Rectal smooth muscle tissue (tissue), 1 donor: ENCODE measurements around the gene PCCB.
"Not testable (repeated sequence)": the region's sequence is repeated elsewhere in the genome, so short reads cannot be mapped to it uniquely, and the experiment has no call there.

Experiments used
- H3K27ac ChIP-seq: one replicate; pipeline ENCODE4 v1.7.0; 2013; ENCODE audit warnings: low read depth, low read length, inconsistent platforms
- H3K27me3 ChIP-seq: one replicate; pipeline ENCODE4 v1.7.0; 2013; ENCODE audit warnings: low read length; ENCODE audit not compliant: control insufficient read depth, insufficient read depth
- H3K36me3 ChIP-seq: one replicate; pipeline ENCODE4 v1.7.0; 2013; ENCODE audit warnings: low read length; ENCODE audit not compliant: control insufficient read depth, insufficient read depth
- H3K4me1 ChIP-seq: one replicate; pipeline ENCODE4 v1.7.0; 2013; ENCODE audit warnings: low read length; ENCODE audit not compliant: control insufficient read depth, insufficient read depth
- H3K4me3 ChIP-seq: one replicate; pipeline ENCODE4 v1.7.0; 2013; ENCODE audit warnings: low read length
- H3K9ac ChIP-seq: one replicate; pipeline ENCODE4 v1.7.0; 2013; ENCODE audit warnings: low read length

Gene PCCB

GRCh38 chr3:136267235-136267634, 17.1 kb downstream of the PCCB start:
- H3K4me3 ChIP-seq = no peak overlapping the region
- H3K36me3 ChIP-seq = no peaks in the 10 kb centered on the region
- no peak overlapping the region for H3K27ac ChIP-seq

GRCh38 chr3:136270179-136270578, 20.0 kb downstream of the PCCB start:
- Histone ChIP-seq H3K9ac (no peak overlapping the region), H3K36me3 (no peaks in the 10 kb centered on the region), H3K4me1 (no peaks in the 10 kb centered on the region), H3K27me3 (no peaks in the 10 kb centered on the region), H3K4me3 (no peak overlapping the region), H3K27ac (no peak overlapping the region)

More at GRCh38 chr3:136267235-136267634, 17.1 kb downstream of the PCCB start:
- Histone ChIP-seq H3K27me3 (no peaks in the 10 kb centered on the region), H3K9ac (no peak overlapping the region), H3K4me1 (no peaks in the 10 kb centered on the region)

GRCh38 chr3:136271626-136272025, 21.5 kb downstream of the PCCB start:
- not testable (repeated sequence) for H3K27me3 ChIP-seq, H3K36me3 ChIP-seq

GRCh38 chr3:136276049-136276755, 26.1 kb downstream of the PCCB start:
- Histone ChIP-seq H3K27me3 (no peaks in the 10 kb centered on the region), H3K9ac (no peak overlapping the region), H3K36me3 (peaks cover 4% of the 10 kb centered on the region), H3K4me3 (no peak overlapping the region), H3K27ac (no peak overlapping the region), H3K4me1 (no peaks in the 10 kb centered on the region)

More at GRCh38 chr3:136271626-136272025, 21.5 kb downstream of the PCCB start:
- not testable (repeated sequence) for H3K9ac ChIP-seq, H3K4me1 ChIP-seq, H3K4me3 ChIP-seq, H3K27ac ChIP-seq

GRCh38 chr3:136277115-136277514, 27.0 kb downstream of the PCCB start:
- Histone ChIP-seq H3K4me3 (no peak overlapping the region), H3K27ac (no peak overlapping the region), H3K4me1 (no peaks in the 10 kb centered on the region), H3K9ac (no peak overlapping the region), H3K36me3 (peaks cover 4% of the 10 kb centered on the region), H3K27me3 (no peaks in the 10 kb centered on the region)

GRCh38 chr3:136277634-136278033, 27.5 kb downstream of the PCCB start:
- Histone ChIP-seq H3K4me1 (no peaks in the 10 kb centered on the region), H3K9ac (no peak overlapping the region), H3K27me3 (no peaks in the 10 kb centered on the region), H3K27ac (no peak overlapping the region), H3K4me3 (no peak overlapping the region), H3K36me3 (peaks cover 4% of the 10 kb centered on the region)

- no peak overlapping the region for H3K9ac ChIP-seq
- H3K27me3 ChIP-seq = no peaks in the 10 kb centered on the region
- no peak overlapping the region for H3K27ac ChIP-seq
- H3K4me3 ChIP-seq = no peak overlapping the region
- H3K36me3 ChIP-seq = peaks cover 6% of the 10 kb centered on the region
- no peaks in the 10 kb centered on the region for H3K4me1 ChIP-seq
These were observed 29.0 kb downstream of the PCCB start for GRCh38 chr3:136279092-136279491.

- Histone ChIP-seq H3K36me3 (peaks cover 12% of the 10 kb centered on the region), H3K4me1 (no peaks in the 10 kb centered on the region), H3K9ac (no peak overlapping the region), H3K4me3 (no peak overlapping the region), H3K27me3 (no peaks in the 10 kb centered on the region), H3K27ac (no peak overlapping the region)
These were observed 30.8 kb downstream of the PCCB start for GRCh38 chr3:136280961-136281360.

GRCh38 chr3:136281966-136282520, 31.9 kb downstream of the PCCB start:
- H3K27ac ChIP-seq = no peak overlapping the region
- H3K9ac ChIP-seq = no peak overlapping the region
- no peaks in the 10 kb centered on the region for H3K4me1 ChIP-seq
- peaks cover 12% of the 10 kb centered on the region for H3K36me3 ChIP-seq
- no peak overlapping the region for H3K4me3 ChIP-seq
- H3K27me3 ChIP-seq = no peaks in the 10 kb centered on the region

GRCh38 chr3:136283627-136284026, 33.5 kb downstream of the PCCB start:
- H3K27me3 ChIP-seq = no peaks in the 10 kb centered on the region
- H3K4me1 ChIP-seq = no peaks in the 10 kb centered on the region
- no peak overlapping the region for H3K27ac ChIP-seq
- H3K4me3 ChIP-seq = no peak overlapping the region
- no peak overlapping the region for H3K9ac ChIP-seq
- H3K36me3 ChIP-seq = peaks cover 8% of the 10 kb centered on the region

GRCh38 chr3:136291302-136291701, 41.2 kb downstream of the PCCB start:
- Histone ChIP-seq H3K27me3 (no peaks in the 10 kb centered on the region), H3K4me1 (no peaks in the 10 kb centered on the region), H3K9ac (no peak overlapping the region), H3K27ac (no peak overlapping the region), H3K36me3 (no peaks in the 10 kb centered on the region), H3K4me3 (no peak overlapping the region)

- Histone ChIP-seq H3K27me3 (no peaks in the 10 kb centered on the region), H3K4me1 (no peaks in the 10 kb centered on the region), H3K4me3 (no peak overlapping the region), H3K9ac (no peak overlapping the region), H3K27ac (no peak overlapping the region), H3K36me3 (no peaks in the 10 kb centered on the region)
These were observed 42.4 kb downstream of the PCCB start for GRCh38 chr3:136292500-136292899.

GRCh38 chr3:136293279-136293678, 43.1 kb downstream of the PCCB start:
- no peaks in the 10 kb centered on the region for H3K36me3 ChIP-seq

More at GRCh38 chr3:136293279-136293678, 43.1 kb downstream of the PCCB start:
- Histone ChIP-seq H3K27ac (no peak overlapping the region), H3K4me1 (no peaks in the 10 kb centered on the region), H3K27me3 (no peaks in the 10 kb centered on the region), H3K9ac (no peak overlapping the region), H3K4me3 (no peak overlapping the region)
